HG02678 (cell line): Measurements from ENCODE around the gene ARNT2.
"Not testable (repeated sequence)": the region's sequence is repeated elsewhere in the genome, so short reads cannot be mapped to it uniquely, and the experiment has no call there.

Experiments
- ATAC-seq: cut with Tn5 transposase; IDR thresholded peaks from one replicate; pipeline ENCODE4 v1.9.1; 2021; ENCODE audit warnings: mild to moderate bottlenecking, moderate library complexity; ENCODE audit not compliant: unreplicated experiment

The ARNT2 gene

DNA sequence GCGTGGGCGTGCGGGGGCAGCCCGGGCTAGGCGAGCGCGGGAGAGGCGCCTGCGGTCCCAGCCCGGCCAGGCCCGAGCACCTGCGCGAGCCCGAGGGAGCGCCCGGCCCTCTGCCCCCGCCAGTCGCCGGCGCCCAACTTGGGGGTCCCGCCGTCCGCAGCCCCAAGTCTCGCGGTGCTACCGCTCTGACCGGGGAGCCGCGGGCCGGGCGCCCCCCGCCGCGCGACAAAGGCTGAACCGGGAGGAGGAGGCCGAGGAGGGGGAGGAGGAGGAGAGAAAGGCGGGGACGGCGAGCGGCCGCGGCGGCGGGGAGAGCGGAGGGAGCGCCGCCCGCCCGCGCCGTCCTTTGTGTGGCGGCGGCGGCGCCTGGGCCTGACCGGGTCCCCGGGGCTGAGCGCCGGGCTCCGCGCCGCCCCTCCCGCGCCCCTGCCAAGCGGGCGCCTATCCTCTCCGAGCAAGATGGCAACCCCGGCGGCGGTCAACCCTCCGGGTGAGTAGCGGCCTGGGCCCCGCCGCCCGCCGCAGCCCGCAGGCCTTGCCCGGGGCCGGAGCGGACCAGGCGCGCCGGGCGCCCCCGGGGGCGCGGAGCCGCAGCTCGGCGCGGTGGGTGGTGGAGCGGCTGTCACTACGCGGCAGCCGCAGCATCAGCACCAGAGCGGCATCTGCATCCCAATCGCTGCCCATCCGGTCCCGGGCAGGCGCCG is at the start of gene ARNT2:
Gene ARNT2, plus strand, starts transcription at position 326 of the 704 bp plus-strand sequence. Its CDS starts 134 bp downstream, at position 460.
- ATAC-seq, result no peak

DNA sequence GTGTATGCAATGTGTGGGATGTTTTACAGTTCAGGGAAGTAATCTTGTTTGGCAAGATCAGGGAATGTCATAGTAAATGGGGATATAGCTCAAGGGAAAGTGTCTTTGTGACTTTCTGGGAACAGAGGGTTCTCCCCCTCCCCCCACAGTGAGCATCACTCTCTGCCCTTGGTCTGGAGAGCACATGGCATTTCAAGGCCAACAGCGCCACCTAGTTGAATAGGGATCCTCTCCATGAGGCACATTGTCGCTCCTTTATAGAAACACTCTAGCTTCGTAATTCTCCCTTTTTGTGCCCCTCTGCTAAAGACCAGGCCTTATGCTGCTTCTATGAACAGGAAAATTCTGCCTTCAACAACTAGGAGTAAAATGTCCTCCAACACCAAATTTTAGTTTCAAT is 37.1 kb upstream of the ARNT2 start:
- no peak for ATAC-seq

DNA sequence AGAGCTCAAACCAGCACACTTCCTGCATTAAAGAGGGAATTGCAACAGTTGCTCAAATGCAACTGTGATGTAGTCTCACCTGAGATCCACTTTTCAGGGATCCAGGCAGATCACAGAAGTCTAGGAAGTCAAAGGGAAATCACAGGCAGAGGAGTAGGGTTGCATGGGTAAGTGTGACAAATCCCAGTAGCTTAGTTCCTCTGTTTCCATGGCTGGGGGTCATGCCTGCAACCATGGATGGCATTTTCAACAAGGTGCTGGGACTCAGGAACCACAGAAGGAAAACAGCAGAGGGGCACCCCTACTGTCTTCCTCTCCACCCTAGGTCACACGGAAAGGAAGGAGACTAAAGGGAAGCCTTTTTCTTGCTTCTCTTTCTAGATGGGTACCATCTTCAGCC is 36.5 kb upstream of the ARNT2 start:
- ATAC-seq, result no peak

- ATAC-seq, result no peak
Observed at GRCh38 chr15:80371924-80372323, 32.3 kb upstream of the ARNT2 start.

DNA sequence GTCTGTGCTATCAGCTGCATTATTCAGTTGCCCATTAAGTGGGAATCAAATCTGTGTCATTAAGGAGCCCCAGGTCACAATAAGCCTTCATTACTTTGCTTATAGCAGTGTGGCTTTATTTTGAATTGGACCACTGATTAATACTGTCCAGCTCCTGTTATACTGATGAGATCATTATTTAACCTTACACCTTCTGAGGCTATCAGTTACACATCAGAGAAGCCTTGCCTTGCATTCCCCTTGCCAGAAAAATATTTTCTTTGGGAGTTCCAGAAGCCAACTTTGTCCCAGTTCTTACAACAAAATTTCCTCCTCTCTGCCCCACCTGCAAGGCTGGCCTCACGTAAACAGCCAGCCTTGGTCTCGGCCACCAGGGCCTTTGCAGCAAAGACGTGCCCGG is 29.7 kb upstream of the ARNT2 start:
- ATAC-seq, result no peak

DNA sequence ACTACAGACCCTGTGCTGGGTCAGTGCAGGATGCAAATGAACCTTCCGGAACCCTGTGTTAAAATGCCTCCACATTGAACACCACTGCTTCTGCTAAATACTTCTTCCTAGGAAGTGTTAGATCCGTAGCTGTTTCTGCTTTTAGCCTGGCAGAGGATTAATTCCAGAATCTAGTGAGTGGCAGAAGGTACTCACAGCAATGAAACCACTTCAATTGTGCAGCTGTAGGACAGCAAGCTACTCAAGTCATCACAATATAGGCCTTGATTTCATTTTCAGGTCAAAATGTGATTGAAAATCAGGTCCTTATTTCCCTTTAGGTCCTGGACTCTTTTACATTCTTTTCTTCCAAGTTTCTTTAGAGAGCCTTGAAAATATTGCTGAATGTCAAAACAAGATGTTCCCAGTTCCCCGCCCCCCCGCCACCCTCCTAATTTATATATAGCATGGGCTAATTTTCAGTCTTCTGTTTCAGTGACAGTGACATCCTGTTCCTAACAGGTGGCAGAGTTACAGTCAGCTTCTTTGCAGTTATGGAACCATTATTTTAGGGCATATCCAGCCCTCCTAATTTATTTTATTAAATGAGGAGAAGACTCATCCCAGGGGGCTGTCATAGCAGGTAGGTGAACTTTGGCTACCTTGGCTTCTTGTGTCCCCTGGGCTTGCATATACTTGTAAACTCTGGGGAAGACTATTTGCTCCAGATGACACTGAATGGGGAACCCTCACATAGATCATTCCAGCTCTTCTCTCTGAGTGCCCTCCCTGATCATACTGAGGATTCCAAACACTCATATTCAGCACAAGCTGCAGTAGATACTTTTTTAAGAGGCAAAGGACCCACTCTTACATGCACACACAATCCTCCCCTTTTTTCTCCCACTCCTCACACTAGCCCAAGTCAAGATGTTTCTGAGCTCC is 28.0 kb upstream of the ARNT2 start:
- ATAC-seq, result no peak

DNA sequence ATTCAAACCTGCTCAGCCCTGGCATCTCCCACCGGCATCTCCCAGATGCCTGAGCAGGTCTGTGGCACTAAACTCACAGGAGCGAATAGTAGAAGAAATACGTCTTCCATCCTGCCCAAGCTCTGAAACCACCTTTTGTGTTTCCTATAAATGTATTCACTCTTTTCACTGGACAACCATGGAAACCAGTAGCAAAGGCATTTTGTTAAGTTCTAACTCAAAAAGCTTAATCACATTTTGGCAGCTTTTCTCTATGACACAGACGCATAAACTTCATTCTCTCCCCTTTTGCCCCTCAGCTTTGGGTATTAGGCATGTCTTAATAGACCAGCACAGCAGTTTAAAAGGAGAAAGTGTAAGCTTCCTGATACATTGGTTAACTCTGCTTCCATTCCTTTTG is 24.5 kb upstream of the ARNT2 start:
- no peak for ATAC-seq

DNA sequence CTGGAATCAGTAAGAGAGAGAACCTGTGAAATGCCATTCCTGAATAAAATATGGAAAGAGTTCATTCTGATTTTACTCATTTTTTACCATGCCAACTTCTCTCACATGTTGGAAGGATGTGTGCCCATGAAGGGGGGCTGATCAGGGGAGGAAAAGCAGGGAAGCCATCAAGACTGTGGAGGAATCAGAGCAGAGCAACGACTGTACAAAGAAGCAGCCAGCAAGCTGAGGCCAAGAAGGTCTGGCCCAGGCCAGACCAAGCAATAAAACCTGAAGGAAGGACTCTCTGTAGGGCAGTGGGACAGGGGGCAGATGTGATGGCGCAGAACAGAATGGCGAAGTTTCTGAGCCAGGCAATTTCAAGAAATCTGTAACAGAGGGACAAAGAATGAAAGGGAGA is 24.0 kb upstream of the ARNT2 start:
- ATAC-seq, result no peak

DNA sequence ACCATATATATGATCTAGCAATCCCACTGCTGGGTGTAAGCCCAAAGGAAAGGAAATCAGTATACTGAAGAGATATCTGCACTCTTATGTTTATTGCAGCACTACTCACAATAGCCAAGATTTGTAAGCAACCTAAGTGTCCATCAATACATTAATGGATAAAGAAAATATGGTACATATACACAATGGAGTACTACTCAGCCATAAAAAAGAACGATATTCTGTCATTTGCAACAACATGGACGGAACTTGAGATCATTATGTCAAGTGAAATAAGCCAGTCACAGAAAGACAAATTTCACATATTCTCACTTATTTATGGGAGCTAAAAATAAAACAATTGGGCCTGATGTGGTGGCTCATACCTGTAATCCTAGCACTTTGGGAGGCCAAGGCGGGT is 21.9 kb upstream of the ARNT2 start:
- no peak for ATAC-seq

- ATAC-seq, result no peak
Observed at GRCh38 chr15:80384432-80384831, 19.8 kb upstream of the ARNT2 start.

GRCh38 chr15:80386151-80386550 is 18.0 kb upstream of the ARNT2 start:
- no peak for ATAC-seq

DNA sequence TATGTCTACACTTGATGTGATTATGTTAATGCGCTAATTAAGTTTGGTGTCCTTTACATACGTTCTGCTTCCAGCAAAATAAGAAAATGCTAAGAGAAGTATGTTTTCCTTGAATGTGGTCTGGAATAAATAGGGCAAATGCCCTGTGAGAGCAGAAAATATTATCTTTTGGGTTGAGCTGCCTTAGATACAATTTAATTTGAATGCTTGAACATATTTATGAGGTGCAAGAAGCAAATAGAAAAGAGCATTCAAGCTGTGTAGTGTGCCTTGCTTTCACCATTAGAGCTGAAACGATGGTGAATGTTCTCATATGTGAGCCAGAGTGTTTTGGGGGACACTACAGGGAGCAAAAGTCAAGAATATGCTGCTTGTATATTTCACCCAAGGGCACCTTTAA is 15.9 kb upstream of the ARNT2 start:
- ATAC-seq, result no peak

GRCh38 chr15:80389370-80389769 is 14.8 kb upstream of the ARNT2 start:
- no peak for ATAC-seq

DNA sequence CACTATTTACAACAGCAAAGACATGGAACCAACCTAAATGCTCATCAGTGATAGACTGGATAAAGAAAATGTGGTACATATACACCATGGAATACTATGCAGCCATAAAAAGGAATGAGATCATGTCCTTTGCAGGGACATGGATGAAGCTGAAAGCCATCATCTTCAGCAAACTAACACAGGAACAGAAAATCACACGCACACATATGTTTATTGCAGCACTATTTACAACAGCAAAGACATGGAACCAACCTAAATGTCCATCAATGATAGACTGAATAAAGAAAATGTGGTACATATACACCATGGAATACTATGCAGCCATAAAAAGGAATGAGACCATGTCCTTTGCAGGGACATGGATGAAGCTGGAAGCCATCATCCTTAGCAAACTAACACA is 13.2 kb upstream of the ARNT2 start:
- not testable (repeated sequence) for ATAC-seq

- no peak for ATAC-seq
Observed at GRCh38 chr15:80395616-80396015, 8.6 kb upstream of the ARNT2 start.

DNA sequence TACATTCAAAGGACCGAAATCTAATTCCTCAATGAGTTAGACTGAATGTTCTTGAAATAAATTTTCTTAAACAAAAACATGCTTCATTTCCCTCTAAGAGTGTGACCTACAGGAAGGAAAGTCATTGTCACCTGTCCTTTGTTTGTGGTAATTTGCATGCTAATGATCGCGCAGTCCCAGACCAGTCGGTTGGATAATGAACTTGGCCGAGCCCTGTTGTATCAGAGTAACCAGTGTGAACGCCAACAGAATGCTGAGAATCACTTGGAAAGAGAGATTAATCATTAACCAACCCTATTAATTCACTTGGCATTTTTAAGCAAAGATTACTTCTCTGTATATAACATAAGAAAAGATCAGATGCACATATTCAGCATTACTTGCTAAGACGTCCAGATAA is 8.1 kb upstream of the ARNT2 start:
- ATAC-seq, result no peak

GRCh38 chr15:80399508-80399907 is 4.7 kb upstream of the ARNT2 start:
- ATAC-seq, result no peak

- no peak for ATAC-seq
Observed at GRCh38 chr15:80401456-80401855, 2.7 kb upstream of the ARNT2 start.

- ATAC-seq, result no peak
Observed at GRCh38 chr15:80402339-80402738, 1.8 kb upstream of the ARNT2 start.

GRCh38 chr15:80403712-80404056 is 498 bp upstream of the ARNT2 start:
- no peak for ATAC-seq

GRCh38 chr15:80404761-80405553 is 775 bp downstream of the ARNT2 start:
- ATAC-seq, result no peak

- ATAC-seq, result no peak
Observed at GRCh38 chr15:80405554-80405850, 1.3 kb downstream of the ARNT2 start.
